ENCODE data around the gene OR2Z1. TPM values are rescaled to one million over a fixed set of nuclear protein-coding genes. Genes with fewer than 3 reads are reported as not detected.

OR2Z1 gene
- total RNA-seq, 1 donor from 2014 or later = not detected

DNA sequence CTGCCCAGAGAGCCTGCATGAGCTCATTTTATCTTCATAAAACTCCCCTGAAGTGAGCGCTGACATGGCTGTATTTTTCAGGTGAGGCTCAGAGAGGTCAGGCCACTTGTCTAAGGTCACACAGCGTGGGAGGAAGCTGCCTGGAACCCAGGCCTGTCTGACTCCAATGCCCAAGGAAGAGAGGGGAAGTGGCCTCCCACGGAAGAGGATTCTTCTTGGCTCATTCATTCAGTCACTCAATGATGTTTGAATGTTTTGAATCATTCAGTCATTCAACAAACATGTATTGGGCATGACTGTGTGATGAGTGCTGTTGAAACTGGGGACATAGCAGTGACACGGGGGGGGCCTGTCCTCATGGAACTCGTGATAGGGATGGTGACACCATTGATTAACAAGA is 34.9 kb upstream of the OR2Z1 start:
- Histone ChIP-seq H3K4me2 (no peak overlapping the region), H3K9ac (no peak overlapping the region), H3K4me1 (no peaks in the 10 kb centered on the region), H3K36me3 (no peaks in the 10 kb centered on the region), H3K79me2 (ENCODE audit: low read depth) (no peaks in the 10 kb centered on the region), H3K27me3 (no peaks in the 10 kb centered on the region), H3K9me3 (ENCODE audit: low read depth) (no peaks in the 10 kb centered on the region), H3F3A (ENCODE audit: low read depth) (no peaks in the 10 kb centered on the region), H2AFZ (replicated peaks) (no peak overlapping the region), H3K4me3 (no peak overlapping the region), H4K20me1 (ENCODE audit: low read depth) (no peaks in the 10 kb centered on the region), H3K27ac (no peak overlapping the region)
- Mint-ChIP-seq H3K4me1 (no peaks in the 10 kb centered on the region), H3K9me3 (peaks cover 2% of the 10 kb centered on the region), H3K4me3 (no peak overlapping the region), H3K36me3 (no peaks in the 10 kb centered on the region), H3K27ac (no peak overlapping the region), H3K27me3 (ENCODE audit: insufficient read depth, low read depth) (peaks cover 12% of the 10 kb centered on the region)
- TF ChIP-seq EZH2 (IDR thresholded peaks at IDR 0.05) (no peak), EZH2phosphoT487 (IDR thresholded peaks at IDR 0.05) (no peak)
- TF ChIP-seq, protein P1, sequence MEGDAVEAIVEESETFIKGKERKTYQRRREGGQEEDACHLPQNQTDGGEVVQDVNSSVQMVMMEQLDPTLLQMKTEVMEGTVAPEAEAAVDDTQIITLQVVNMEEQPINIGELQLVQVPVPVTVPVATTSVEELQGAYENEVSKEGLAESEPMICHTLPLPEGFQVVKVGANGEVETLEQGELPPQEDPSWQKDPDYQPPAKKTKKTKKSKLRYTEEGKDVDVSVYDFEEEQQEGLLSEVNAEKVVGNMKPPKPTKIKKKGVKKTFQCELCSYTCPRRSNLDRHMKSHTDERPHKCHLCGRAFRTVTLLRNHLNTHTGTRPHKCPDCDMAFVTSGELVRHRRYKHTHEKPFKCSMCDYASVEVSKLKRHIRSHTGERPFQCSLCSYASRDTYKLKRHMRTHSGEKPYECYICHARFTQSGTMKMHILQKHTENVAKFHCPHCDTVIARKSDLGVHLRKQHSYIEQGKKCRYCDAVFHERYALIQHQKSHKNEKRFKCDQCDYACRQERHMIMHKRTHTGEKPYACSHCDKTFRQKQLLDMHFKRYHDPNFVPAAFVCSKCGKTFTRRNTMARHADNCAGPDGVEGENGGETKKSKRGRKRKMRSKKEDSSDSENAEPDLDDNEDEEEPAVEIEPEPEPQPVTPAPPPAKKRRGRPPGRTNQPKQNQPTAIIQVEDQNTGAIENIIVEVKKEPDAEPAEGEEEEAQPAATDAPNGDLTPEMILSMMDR (IDR thresholded peaks at IDR 0.05) = no peak
- no peak for DNase-seq (ENCODE audit: low spot score)

DNA sequence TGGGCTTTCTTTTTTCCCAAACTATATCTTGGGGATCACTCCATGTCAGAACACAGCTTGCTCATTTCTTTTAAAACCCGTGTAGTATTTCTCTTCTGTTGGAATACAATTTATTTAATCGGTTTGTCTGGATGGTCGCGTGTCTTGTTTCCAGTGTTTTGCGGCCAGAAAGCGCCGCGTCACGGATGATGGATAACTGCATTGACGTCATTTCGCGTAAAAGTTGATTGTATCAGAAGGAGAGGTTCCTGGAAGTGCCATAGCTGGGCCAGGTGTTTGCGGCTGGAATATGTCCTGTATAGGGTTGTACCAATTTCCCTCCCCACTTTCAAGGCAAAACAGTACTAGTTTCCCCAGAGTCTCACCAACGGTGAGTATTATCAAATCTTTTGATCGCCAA is 32.5 kb upstream of the OR2Z1 start:
- Mint-ChIP-seq H3K9me3 (peaks cover 2% of the 10 kb centered on the region), H3K27me3 (ENCODE audit: insufficient read depth, low read depth) (peaks cover 12% of the 10 kb centered on the region)
- TF ChIP-seq EZH2 (IDR thresholded peaks at IDR 0.05) (no peak), EZH2phosphoT487 (IDR thresholded peaks at IDR 0.05) (no peak)
- TF ChIP-seq, protein P1 (IDR thresholded peaks at IDR 0.05) = no peak

DNA sequence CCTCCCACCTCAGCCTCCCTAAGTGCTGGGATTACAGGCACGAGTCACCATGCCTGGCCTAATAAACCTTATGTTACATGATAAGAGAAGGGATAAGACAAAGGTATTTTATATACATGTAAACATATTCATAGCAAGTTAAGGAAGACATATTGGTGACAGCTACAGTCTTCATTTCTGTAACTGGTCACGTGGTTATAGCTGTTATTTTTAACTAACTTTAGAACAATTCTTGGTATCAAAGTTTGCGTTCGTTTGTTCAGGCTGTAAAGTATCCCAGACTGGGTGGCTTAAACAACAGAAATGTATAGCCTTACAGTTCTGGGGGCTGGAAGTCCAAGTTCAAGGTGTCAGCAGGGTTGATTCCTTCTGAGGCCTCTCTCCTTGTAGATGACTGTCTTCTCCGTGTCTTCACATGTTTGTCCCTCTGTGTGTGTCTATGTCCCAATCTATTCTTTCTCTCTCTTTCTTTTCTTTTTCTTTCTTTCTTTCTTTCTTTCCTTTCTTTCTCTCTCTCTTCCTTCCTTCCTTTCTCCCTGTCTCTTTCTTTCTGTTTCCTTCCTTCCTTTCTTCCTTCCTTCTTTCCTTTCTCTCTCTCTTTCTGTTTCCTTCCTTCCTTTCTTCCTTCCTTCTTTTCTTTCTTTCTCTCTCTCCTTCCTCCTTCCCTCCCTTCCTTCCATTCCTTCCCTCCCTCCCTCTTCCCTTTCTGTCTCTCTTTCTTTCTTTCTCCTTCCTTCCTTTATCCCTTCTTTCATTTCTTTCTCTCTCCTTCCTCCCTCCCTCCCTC is 30.5 kb upstream of the OR2Z1 start:
- H3K27ac Mint-ChIP-seq = no peak overlapping the region
- Histone ChIP-seq H3K4me3 (no peak overlapping the region), H4K20me1 (ENCODE audit: low read depth) (no peaks in the 10 kb centered on the region), H3K79me2 (ENCODE audit: low read depth) (no peaks in the 10 kb centered on the region), H3K9ac (no peak overlapping the region), H3F3A (ENCODE audit: low read depth) (no peaks in the 10 kb centered on the region), H3K27me3 (peaks cover 11% of the 10 kb centered on the region), H3K4me2 (no peak overlapping the region), H3K4me1 (no peaks in the 10 kb centered on the region), H3K27ac (no peak overlapping the region), H3K9me3 (ENCODE audit: low read depth) (no peaks in the 10 kb centered on the region), H2AFZ (replicated peaks) (no peak overlapping the region), H3K36me3 (no peaks in the 10 kb centered on the region)
- TF ChIP-seq EZH2phosphoT487 (IDR thresholded peaks at IDR 0.05) (no peak), EZH2 (IDR thresholded peaks at IDR 0.05) (no peak)
- TF ChIP-seq, protein P1 (IDR thresholded peaks at IDR 0.05) = no peak
- H3K36me3 Mint-ChIP-seq = no peaks in the 10 kb centered on the region
- no peaks in the 10 kb centered on the region for H3K4me1 Mint-ChIP-seq
- peaks cover 2% of the 10 kb centered on the region for H3K9me3 Mint-ChIP-seq
- DNase-seq (ENCODE audit: low spot score) = no peak
- no peak overlapping the region for H3K4me3 Mint-ChIP-seq
- peaks cover 7% of the 10 kb centered on the region for H3K27me3 Mint-ChIP-seq (ENCODE audit: insufficient read depth, low read depth)

More for the DNA sequence above, 32.5 kb upstream of the OR2Z1 start:
- H3K27ac ChIP-seq = no peak overlapping the region
- H3K4me1 Mint-ChIP-seq = no peaks in the 10 kb centered on the region
- H3K9me3 ChIP-seq (ENCODE audit: low read depth) = no peaks in the 10 kb centered on the region
- H3K9ac ChIP-seq = no peak overlapping the region
- no peak overlapping the region for H3K4me3 ChIP-seq
- H3K36me3 ChIP-seq = no peaks in the 10 kb centered on the region
- H3K36me3 Mint-ChIP-seq = no peaks in the 10 kb centered on the region
- no peaks in the 10 kb centered on the region for H3K4me1 ChIP-seq
- H4K20me1 ChIP-seq (ENCODE audit: low read depth) = no peaks in the 10 kb centered on the region
- no peak overlapping the region for H3K4me3 Mint-ChIP-seq
- no peak overlapping the region for H3K27ac Mint-ChIP-seq
- H2AFZ ChIP-seq (replicated peaks) = no peak overlapping the region
- H3F3A ChIP-seq (ENCODE audit: low read depth) = no peaks in the 10 kb centered on the region
- peaks cover 11% of the 10 kb centered on the region for H3K27me3 ChIP-seq
- no peak overlapping the region for H3K4me2 ChIP-seq
- H3K79me2 ChIP-seq (ENCODE audit: low read depth) = no peaks in the 10 kb centered on the region
- DNase-seq (ENCODE audit: low spot score) = no peak

Measured in neural progenitor cell (in vitro differentiated cells).